GM13976 (cell line): ENCODE results near the gene TRIM17.
"Not testable (repeated sequence)": the region's sequence is repeated elsewhere in the genome, so short reads cannot be mapped to it uniquely, and the experiment has no call there.

ENCODE experiments used
- DNase-seq: peaks from one replicate; pipeline ENCODE4 v3.0.0; 2012; ENCODE audit warnings: low spot score
- in situ Hi-C: fragments of 300-500 bp; cut with MboI; formaldehyde crosslinking; loops from one replicate; pipeline ENCODE4 v1.12.0; 2022; ENCODE audit warnings: low sequenced_read_pairs, mixed read lengths, inconsistent platforms; ENCODE audit not compliant: unreplicated experiment
- TF ChIP-seq, protein P1 (sequence below): IDR thresholded peaks from 2 replicates; pipeline ENCODE4 v1.5.1; 2012; ENCODE audit warnings: borderline replicate concordance, mild to moderate bottlenecking; ENCODE audit not compliant: insufficient read depth; ENCODE audit errors: extremely low read depth, missing control alignments, control extremely low read depth

Gene TRIM17

DNA sequence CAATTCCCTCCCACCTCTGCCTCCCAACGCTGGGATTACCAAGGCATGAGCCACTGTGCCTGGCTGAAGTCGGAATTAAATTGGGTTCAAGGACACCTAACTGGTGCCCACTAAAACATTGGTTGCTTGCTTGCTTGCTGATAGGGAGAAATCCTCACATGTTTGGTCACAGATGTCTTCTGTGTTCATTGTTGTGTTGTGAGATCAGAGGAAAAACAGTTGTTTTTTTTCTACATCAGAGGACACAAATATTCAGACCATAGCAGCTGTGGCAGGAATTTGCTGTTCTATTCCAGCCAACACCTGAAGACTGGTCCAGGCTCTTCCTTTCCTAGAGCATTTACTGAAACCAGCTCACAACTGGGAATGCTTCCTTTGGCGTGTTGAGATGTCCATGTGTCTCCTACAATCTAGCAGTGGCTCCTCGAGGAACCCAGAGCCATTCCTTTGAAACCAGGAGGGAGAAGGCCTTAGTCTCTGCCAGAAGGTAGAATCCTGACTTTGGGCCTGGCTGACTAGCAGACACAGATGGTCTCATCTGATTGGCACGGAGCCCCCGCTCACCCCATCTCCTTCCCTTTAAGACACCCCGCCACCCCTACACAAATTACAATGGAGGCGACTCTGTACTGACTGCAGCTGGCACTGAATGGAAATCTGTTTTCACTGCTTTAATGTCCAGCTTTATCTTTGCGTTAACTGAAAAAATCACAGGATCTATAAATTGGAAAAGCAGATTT is 24.3 kb upstream of the TRIM17 start:
- in situ Hi-C loops, result no loop called here
- TF ChIP-seq, protein P1, sequence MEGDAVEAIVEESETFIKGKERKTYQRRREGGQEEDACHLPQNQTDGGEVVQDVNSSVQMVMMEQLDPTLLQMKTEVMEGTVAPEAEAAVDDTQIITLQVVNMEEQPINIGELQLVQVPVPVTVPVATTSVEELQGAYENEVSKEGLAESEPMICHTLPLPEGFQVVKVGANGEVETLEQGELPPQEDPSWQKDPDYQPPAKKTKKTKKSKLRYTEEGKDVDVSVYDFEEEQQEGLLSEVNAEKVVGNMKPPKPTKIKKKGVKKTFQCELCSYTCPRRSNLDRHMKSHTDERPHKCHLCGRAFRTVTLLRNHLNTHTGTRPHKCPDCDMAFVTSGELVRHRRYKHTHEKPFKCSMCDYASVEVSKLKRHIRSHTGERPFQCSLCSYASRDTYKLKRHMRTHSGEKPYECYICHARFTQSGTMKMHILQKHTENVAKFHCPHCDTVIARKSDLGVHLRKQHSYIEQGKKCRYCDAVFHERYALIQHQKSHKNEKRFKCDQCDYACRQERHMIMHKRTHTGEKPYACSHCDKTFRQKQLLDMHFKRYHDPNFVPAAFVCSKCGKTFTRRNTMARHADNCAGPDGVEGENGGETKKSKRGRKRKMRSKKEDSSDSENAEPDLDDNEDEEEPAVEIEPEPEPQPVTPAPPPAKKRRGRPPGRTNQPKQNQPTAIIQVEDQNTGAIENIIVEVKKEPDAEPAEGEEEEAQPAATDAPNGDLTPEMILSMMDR, result no peak
- DNase-seq, result no peak

DNA sequence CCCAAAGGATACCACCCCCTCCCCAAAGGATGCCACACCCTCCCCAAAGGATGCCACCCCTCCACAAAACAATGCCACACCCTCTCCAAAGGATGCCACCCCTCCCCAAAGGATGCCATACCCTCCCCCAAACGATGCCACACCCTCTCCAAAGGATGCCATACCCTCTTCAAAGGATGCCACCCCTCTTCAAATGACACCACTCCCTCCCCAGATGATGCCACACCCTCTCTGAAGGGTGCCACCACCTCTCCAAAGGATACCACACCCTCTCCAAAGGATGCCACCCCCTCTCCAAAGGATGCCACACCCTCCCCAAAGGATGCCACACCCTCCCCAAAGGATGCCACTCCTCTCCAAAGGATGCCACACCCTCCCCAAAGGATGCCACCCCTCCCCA is 21.6 kb upstream of the TRIM17 start:
- in situ Hi-C loops, result no loop called here
- TF ChIP-seq, protein P1, result no peak
- no peak for DNase-seq

DNA sequence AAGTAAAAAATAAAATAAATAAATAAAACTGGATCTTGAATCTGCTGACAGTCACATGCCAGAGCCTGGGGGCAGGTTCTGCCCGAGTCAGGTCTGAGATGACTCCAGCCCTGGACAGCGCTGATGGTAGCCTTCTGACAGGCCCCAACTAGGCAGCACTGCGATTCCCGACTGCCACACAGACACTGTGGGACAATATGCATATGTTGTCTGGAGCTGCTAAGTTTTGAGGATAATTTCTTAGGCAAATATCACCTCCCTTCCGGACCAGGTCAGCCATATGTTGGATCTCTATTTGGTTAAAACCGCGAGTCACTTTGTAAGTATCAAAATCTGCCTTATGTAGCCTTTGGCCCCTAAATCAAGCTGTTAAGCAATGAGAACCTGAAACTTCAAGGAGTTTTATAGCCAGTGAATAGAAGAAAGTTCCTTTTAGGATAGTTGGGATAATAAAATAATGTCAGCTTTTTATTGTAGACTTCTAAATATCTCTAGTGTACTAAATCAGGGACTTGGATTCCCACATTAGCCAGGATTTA is 20.8 kb upstream of the TRIM17 start:
- in situ Hi-C loops, result no loop called here
- TF ChIP-seq, protein P1, result no peak
- no peak for DNase-seq

DNA sequence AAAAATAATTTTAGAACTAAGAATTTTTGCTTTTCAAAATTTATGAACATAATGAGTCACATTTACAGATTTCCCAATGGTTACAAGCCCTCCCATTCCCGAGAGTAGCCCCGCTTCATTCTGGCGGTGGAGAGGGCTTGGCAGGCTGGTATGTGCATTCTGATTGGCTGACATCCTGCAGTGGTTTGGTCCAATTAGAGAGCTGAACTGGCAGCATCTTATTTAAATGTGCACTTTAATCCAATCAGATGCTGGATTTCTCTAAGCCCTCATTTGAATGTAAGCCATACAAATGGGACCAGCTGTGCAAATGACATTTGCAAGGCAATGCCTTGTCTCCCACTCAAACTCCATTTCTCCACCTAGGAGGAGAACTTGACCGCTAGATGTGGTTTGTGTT is 18.0 kb upstream of the TRIM17 start:
- no peak for DNase-seq
- TF ChIP-seq, protein P1, result no peak
- in situ Hi-C loops, result no loop called here

DNA sequence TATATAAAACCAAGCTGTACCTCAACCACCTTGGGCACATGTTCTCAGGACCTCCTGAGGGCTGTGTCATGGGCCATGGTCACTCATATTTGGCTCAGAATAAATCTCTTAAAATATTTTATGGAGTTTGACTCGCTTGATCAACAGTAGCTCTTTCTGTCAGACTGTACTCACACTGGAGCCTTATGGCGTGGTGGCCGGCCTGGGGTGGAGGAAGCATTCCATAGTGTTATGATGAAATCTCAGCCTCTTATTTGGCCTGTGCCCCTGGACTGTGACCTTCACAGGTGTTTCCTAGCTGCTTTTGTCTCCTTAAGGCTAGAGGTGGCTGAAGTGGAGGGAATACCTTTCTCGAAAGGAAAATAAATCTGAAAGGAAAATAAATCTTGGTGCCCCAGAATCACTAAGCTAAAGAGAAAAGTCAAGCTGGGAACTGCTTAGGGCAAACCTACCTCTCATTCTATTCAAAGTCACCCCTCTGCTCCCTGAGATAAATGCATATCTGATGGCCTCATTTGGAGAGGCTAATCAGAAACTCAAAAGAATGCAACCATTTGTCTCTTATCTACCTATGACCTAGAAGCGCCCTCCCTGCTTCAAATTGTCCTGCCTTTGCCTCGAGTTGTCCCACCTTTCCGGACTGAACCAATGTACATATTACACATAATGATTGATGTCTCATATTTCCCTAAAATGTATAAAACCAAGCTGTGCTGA is 16.8 kb upstream of the TRIM17 start:
- in situ Hi-C loops, DNase-seq: not testable (repeated sequence)

DNA sequence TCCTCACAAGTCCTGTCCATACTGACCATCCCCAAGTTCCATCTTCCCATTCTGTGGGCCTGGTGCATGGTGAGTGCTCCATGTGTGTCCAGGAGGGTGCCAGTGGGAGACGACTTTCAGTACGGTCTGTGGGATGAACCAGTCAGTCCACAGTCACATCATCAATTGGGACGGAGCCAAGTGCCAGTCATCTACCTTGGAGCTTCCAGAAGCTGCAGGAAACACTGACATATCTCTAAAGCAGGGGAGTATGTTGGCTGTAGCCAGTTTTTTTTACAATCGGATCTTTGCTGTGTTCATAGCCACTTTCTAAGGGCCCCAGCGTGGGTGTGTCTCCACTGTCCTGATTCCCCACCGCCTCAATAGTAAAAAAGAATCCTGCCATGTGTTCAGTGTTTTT is 13.6 kb upstream of the TRIM17 start:
- in situ Hi-C loops, result no loop called here
- TF ChIP-seq, protein P1, result no peak
- DNase-seq, result no peak

DNA sequence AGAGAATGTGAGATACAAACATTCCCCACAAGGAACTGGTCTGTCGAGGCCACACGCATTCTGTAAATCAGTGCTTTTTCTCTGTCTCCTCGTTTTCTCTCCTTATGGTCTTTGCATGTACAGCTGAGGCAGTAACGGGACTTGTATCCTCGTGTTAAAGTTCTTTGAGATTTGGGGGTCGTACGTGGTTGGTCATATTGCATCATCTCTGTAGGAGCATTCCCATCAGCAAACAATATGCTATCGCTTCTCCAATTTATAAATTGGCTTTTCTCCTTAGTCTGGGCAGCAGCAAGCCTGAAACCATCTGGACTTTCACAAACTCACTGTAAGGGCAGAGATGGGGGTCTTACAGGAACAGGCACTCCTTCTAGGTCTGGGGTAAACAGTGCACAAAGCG is 13.0 kb upstream of the TRIM17 start:
- TF ChIP-seq, protein P1, result no peak
- DNase-seq, result no peak
- in situ Hi-C loops, result no loop called here
